ENCODE measurements around the gene TTC21B. TPM values are rescaled to one million over a fixed set of nuclear protein-coding genes. Genes with fewer than 3 reads are reported as not detected.
A peak's percentile ranks its signal among the peaks of the same experiment; 100 is the strongest.
"Not testable (repeated sequence)": the region's sequence is repeated elsewhere in the genome, so short reads cannot be mapped to it uniquely, and the experiment has no call there.

TTC21B gene
- 16.2 TPM for polyA plus RNA-seq (2013, experiment 1 of 4)
- polyA plus RNA-seq (2013, experiment 2 of 4): 12.1 TPM
- polyA plus RNA-seq (2013, experiment 3 of 4): 12.9 TPM
- 15.4 TPM for polyA plus RNA-seq (2013, experiment 4 of 4)

DNA sequence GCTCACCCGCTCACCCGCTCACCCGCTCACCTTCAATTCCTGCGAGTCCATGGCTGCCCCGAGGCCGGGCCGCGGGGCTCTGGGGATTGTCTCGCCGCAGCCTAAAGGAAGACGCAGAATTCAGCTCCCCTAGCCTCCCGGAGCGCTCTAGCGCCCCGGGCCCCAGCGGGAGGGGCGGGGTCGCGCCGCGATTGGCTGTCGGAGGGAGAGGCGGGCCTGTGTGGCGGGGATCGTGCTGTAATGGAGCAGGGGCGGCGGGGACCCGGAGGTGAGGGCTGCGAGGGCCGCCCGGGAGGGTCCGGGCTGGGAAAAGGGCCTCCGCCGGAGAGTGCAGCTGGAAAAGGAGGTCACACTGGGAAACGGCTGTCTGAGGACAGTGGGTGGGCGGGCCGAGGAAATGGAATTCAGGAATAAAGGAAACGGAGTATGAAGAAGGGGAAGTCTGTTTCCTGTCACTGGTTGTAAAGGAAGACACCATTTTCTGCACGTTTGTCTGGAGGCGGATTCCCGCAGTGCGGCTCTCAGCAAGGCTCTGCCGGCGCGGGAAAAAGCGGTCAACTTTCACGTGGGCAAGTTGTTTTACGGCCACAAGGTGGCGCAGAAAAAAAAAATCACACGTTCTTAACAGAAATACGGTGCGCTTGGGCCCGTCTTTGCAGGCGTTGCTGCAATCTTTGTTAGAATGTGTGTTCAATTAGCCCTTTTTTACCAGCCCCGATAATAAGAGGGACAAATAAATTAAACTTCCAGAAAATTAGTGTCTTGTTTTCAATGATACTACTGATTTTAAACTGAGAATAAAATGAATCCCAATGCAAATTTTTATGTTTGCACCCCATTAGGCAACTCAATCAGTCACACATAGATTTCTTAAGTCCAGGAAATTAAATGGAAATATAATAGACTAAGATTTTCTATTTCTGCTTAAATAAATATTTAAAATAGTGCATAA is at the start of gene TTC21B:
Gene TTC21B, minus strand, starts transcription at position 122 of the 952 bp plus-strand sequence. Its CDS starts 71 bp downstream, at position 51.
- WGBS, 2 experiments: 1% methylated on average over 55 of the region's 55 CpGs
- Histone ChIP-seq H3K27ac (ENCODE audit: insufficient read depth, low read depth, low read length, poor library complexity, severe bottlenecking) (peak within 1 kb of the TSS; percentile 94), H3K27me3 (ENCODE audit: control insufficient read depth, insufficient read depth, low read length, poor library complexity, severe bottlenecking) (peaks cover 11% of the 10 kb centered on the region), H3K4me1 (ENCODE audit: control insufficient read depth, insufficient read depth, low read length) (peaks cover 5% of the 10 kb centered on the region), H3K9me3 (ENCODE audit: control insufficient read depth, low read length) (no peaks in the 10 kb centered on the region), H3K4me3 (ENCODE audit: insufficient read depth, low read depth, low read length) (peak within 1 kb of the TSS; percentile 74), H3K36me3 (ENCODE audit: control insufficient read depth, insufficient read depth, low read length) (no peaks in the 10 kb centered on the region)

DNA sequence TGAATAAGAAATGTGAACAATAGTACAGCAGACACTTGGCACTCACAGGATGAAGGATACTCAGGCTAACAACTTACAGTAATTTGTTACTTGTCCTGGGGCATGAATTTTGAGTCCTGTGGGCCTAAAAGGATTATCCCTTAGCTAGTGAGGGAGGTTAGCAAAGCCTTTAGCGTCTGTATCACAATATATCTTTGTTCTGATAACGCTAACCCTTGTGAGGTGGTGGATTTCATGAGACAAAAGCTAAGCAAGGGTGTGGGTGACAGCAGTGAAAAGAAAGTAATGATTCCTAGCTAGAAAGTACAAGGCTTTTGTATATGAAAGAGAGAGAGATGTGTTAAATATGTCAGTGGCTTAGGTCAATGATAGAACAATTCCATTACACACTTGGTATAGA is 46.8 kb upstream of the TTC21B start:
- no peaks in the 10 kb centered on the region for H3K9me3 ChIP-seq (ENCODE audit: control insufficient read depth, low read length)
- H3K27me3 ChIP-seq (ENCODE audit: control insufficient read depth, insufficient read depth, low read length, poor library complexity, severe bottlenecking): no peaks in the 10 kb centered on the region
- WGBS, 2 experiments: 39 to 53% methylated on average over 2 of the region's 2 CpGs
- H3K4me3 ChIP-seq (ENCODE audit: insufficient read depth, low read depth, low read length): no peak overlapping the region
- H3K27ac ChIP-seq (ENCODE audit: insufficient read depth, low read depth, low read length, poor library complexity, severe bottlenecking): no peak overlapping the region
- no peaks in the 10 kb centered on the region for H3K4me1 ChIP-seq (ENCODE audit: control insufficient read depth, insufficient read depth, low read length)
- no peaks in the 10 kb centered on the region for H3K36me3 ChIP-seq (ENCODE audit: control insufficient read depth, insufficient read depth, low read length)

DNA sequence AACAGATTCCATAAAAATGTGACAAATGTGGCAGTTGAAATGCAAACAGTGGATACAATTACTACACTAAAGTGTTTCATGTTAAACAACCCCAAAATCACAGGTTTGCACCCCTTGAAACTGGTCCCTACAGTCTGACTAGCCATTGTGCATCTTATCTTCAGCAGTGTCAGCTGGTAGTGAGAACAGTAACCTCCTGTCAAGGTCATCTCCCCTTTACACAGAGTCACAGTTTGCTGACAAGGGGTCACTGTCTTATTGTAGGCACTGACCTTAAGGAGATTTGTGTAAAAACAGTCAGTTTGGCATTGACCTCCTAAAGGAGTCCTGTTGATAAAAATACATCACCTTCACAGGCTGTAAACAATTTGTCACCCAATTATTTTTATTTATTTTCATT is 37.3 kb upstream of the TTC21B start:
- Histone ChIP-seq H3K9me3 (ENCODE audit: control insufficient read depth, low read length) (no peaks in the 10 kb centered on the region), H3K27ac (ENCODE audit: insufficient read depth, low read depth, low read length, poor library complexity, severe bottlenecking) (no peak overlapping the region), H3K36me3 (ENCODE audit: control insufficient read depth, insufficient read depth, low read length) (no peaks in the 10 kb centered on the region), H3K4me1 (ENCODE audit: control insufficient read depth, insufficient read depth, low read length) (no peaks in the 10 kb centered on the region), H3K4me3 (ENCODE audit: insufficient read depth, low read depth, low read length) (no peak overlapping the region), H3K27me3 (ENCODE audit: control insufficient read depth, insufficient read depth, low read length, poor library complexity, severe bottlenecking) (no peaks in the 10 kb centered on the region)

DNA sequence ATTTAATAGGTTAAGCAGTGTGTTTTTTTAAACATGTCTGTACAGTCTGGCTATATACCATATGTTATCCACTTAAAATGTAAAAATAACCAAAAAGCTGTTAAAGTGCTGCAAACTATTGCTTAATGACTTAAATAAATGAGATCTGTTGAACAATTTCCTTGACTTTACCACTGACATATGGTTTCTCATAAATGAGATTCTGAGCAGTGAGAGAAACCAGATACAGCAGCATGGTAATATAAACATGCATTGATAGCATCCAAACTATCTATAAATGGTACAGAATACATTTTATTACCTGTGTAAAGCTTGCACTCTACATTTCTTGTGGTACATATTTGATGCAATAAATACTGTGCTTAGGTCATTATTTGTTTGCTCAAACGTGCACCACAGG is 36.3 kb upstream of the TTC21B start:
- H3K4me3 ChIP-seq (ENCODE audit: insufficient read depth, low read depth, low read length): no peak overlapping the region
- H3K4me1 ChIP-seq (ENCODE audit: control insufficient read depth, insufficient read depth, low read length): no peaks in the 10 kb centered on the region
- no peak overlapping the region for H3K27ac ChIP-seq (ENCODE audit: insufficient read depth, low read depth, low read length, poor library complexity, severe bottlenecking)
- no peaks in the 10 kb centered on the region for H3K36me3 ChIP-seq (ENCODE audit: control insufficient read depth, insufficient read depth, low read length)
- H3K27me3 ChIP-seq (ENCODE audit: control insufficient read depth, insufficient read depth, low read length, poor library complexity, severe bottlenecking): no peaks in the 10 kb centered on the region
- WGBS, 2 experiments: 71% methylated on average over 1 of the region's 1 CpG; no CpG with 5 or more reads in 1 of the 2 experiments
- H3K9me3 ChIP-seq (ENCODE audit: control insufficient read depth, low read length): no peaks in the 10 kb centered on the region

- Histone ChIP-seq H3K27ac (ENCODE audit: insufficient read depth, low read depth, low read length, poor library complexity, severe bottlenecking) (no peak overlapping the region), H3K27me3 (ENCODE audit: control insufficient read depth, insufficient read depth, low read length, poor library complexity, severe bottlenecking) (no peaks in the 10 kb centered on the region), H3K4me1 (ENCODE audit: control insufficient read depth, insufficient read depth, low read length) (no peaks in the 10 kb centered on the region), H3K4me3 (ENCODE audit: insufficient read depth, low read depth, low read length) (no peak overlapping the region), H3K36me3 (ENCODE audit: control insufficient read depth, insufficient read depth, low read length) (no peaks in the 10 kb centered on the region), H3K9me3 (ENCODE audit: control insufficient read depth, low read length) (no peaks in the 10 kb centered on the region)
Observed at GRCh38 chr2:165985120-165985519, 31.5 kb upstream of the TTC21B start.

DNA sequence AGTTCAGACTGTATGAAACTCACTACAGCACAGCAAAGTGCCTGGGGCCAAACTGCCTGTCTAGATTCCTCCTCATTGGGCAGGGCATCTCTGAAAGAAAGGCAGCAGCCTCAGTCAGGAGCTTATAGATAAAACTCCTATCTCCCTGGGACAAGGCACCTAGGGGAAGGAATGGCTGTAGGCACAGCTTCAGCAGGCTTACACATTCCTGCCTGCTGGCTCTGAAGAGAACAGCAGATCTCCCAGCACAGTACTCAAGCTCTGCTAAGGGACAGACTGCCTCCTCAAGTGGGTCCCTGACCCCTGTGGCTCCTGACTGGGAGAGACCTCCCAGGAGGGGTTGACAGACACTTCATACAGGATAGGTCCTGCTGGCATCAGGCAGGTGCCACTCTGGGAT is 18.6 kb upstream of the TTC21B start:
- not testable (repeated sequence) for H3K36me3 ChIP-seq (ENCODE audit: control insufficient read depth, insufficient read depth, low read length); H3K4me3 ChIP-seq (ENCODE audit: insufficient read depth, low read depth, low read length); H3K27me3 ChIP-seq (ENCODE audit: control insufficient read depth, insufficient read depth, low read length, poor library complexity, severe bottlenecking); H3K27ac ChIP-seq (ENCODE audit: insufficient read depth, low read depth, low read length, poor library complexity, severe bottlenecking); H3K9me3 ChIP-seq (ENCODE audit: control insufficient read depth, low read length); H3K4me1 ChIP-seq (ENCODE audit: control insufficient read depth, insufficient read depth, low read length)

DNA sequence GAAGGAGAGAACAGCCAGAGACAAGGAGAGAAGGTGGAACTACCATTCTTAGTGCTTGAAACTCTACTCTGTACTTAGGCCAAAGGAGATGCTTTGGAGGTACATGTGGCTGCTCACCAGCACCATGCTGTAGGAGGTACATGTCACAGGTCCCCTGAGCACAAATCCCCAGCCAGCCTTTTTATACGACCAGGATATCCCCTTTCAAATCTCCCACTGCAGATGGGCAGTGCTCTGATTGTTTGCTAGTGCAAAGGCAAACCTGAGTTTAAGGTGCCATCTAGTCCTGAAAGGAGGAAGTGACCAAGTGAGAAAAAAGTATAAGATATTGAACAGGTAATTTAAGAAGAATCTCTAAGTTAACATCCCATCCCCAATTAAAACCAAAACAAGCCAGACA is 17.1 kb upstream of the TTC21B start:
- Histone ChIP-seq H3K27ac (ENCODE audit: insufficient read depth, low read depth, low read length, poor library complexity, severe bottlenecking) (no peak overlapping the region), H3K36me3 (ENCODE audit: control insufficient read depth, insufficient read depth, low read length) (no peaks in the 10 kb centered on the region), H3K9me3 (ENCODE audit: control insufficient read depth, low read length) (no peaks in the 10 kb centered on the region), H3K27me3 (ENCODE audit: control insufficient read depth, insufficient read depth, low read length, poor library complexity, severe bottlenecking) (no peaks in the 10 kb centered on the region), H3K4me1 (ENCODE audit: control insufficient read depth, insufficient read depth, low read length) (no peaks in the 10 kb centered on the region), H3K4me3 (ENCODE audit: insufficient read depth, low read depth, low read length) (no peak overlapping the region)
- WGBS, 2 experiments: 60% methylated on average over 1 of the region's 1 CpG

- 80 to 90% methylated on average over 1 of the region's 2 CpGs for WGBS, 2 experiments
- H3K36me3 ChIP-seq (ENCODE audit: control insufficient read depth, insufficient read depth, low read length): no peaks in the 10 kb centered on the region
Observed at GRCh38 chr2:165969227-165969626, 15.7 kb upstream of the TTC21B start.

GRCh38 chr2:165967746-165968145 is 14.2 kb upstream of the TTC21B start:
- WGBS, 2 experiments: 91 to 96% methylated on average over 3 of the region's 3 CpGs
- Histone ChIP-seq H3K27ac (ENCODE audit: insufficient read depth, low read depth, low read length, poor library complexity, severe bottlenecking) (no peak overlapping the region), H3K4me3 (ENCODE audit: insufficient read depth, low read depth, low read length) (no peak overlapping the region), H3K27me3 (ENCODE audit: control insufficient read depth, insufficient read depth, low read length, poor library complexity, severe bottlenecking) (no peaks in the 10 kb centered on the region), H3K36me3 (ENCODE audit: control insufficient read depth, insufficient read depth, low read length) (no peaks in the 10 kb centered on the region), H3K4me1 (ENCODE audit: control insufficient read depth, insufficient read depth, low read length) (no peaks in the 10 kb centered on the region), H3K9me3 (ENCODE audit: control insufficient read depth, low read length) (no peaks in the 10 kb centered on the region)

More at GRCh38 chr2:165969227-165969626, 15.7 kb upstream of the TTC21B start:
- no peaks in the 10 kb centered on the region for H3K4me1 ChIP-seq (ENCODE audit: control insufficient read depth, insufficient read depth, low read length)
- H3K27ac ChIP-seq (ENCODE audit: insufficient read depth, low read depth, low read length, poor library complexity, severe bottlenecking): no peak overlapping the region
- H3K4me3 ChIP-seq (ENCODE audit: insufficient read depth, low read depth, low read length): no peak overlapping the region
- no peaks in the 10 kb centered on the region for H3K27me3 ChIP-seq (ENCODE audit: control insufficient read depth, insufficient read depth, low read length, poor library complexity, severe bottlenecking)
- H3K9me3 ChIP-seq (ENCODE audit: control insufficient read depth, low read length): no peaks in the 10 kb centered on the region

DNA sequence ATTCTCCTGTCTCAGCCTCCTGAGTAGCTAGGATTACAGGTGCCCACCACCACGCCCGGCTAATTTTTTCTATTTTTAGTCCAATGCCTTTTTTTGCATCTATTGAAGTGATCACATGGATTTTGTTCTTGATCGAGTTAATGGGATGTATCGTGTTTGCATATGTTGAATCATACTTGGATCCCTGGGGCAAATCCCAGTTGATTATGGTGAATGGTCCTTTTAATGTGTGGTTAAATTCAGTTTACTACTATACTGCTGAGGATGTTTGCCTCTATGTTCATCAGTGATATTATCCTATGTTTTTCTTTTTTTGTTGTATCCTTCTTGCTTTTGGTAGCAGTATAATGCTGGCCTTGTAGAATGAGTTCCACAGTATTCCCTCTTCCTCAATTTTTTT is 8.2 kb upstream of the TTC21B start:
- 93 to 94% methylated on average over 4 of the region's 4 CpGs for WGBS, 2 experiments
- H3K27me3 ChIP-seq (ENCODE audit: control insufficient read depth, insufficient read depth, low read length, poor library complexity, severe bottlenecking): no peaks in the 10 kb centered on the region
- H3K36me3 ChIP-seq (ENCODE audit: control insufficient read depth, insufficient read depth, low read length): no peaks in the 10 kb centered on the region

More for the DNA sequence above, 8.2 kb upstream of the TTC21B start:
- Histone ChIP-seq H3K4me3 (ENCODE audit: insufficient read depth, low read depth, low read length) (no peak overlapping the region), H3K4me1 (ENCODE audit: control insufficient read depth, insufficient read depth, low read length) (no peaks in the 10 kb centered on the region), H3K9me3 (ENCODE audit: control insufficient read depth, low read length) (no peaks in the 10 kb centered on the region), H3K27ac (ENCODE audit: insufficient read depth, low read depth, low read length, poor library complexity, severe bottlenecking) (no peak overlapping the region)

Measured in ectodermal cell (in vitro differentiated cells).